ENCODE results near the gene HDHD3.

HDHD3 gene

DNA sequence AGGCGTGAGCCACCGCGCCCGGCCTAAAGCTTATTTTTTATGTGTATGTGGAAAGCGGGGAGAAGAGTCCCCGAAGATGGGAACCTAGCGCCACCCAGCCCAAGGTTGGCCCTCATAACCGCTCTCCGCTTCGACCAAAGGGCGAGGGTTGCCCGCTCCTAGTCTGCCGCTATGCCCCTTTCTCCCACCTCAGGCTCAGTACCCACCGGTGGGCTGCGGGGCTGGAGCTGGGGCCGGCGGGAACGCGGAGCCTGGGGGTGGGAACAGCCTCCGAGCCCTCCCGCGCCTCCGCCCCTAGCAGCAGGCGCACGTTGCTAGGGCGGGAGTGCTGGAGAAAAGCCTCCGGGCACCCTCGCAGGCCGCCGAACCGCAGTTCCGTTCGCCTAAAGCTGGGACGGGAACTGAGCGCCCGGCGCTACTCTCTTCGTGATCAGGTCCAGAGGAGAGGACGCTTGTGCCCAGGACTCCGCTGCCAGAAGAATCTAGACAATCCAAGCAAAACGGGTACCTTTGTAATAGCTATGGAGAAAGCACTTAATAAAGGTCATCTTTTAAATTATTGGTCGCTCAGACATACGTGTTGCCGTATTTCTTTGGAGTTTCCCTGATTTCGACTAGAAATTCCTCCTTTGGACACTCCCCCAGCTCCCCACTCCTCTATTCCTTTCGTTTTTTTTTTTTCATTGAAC, 36.6 kb downstream of the HDHD3 start, which contains the start of gene WDR31:
TSS of gene WDR31 (minus strand) at position 265 of the 689 bp plus-strand sequence. CDS start 8,253 bp downstream, outside the sequence.
- Histone ChIP-seq H4K20me1 (ENCODE audit: insufficient read depth, low read length) (no peaks in the 10 kb centered on the region), H2AFZ (ENCODE audit: low read length) (peak within 1 kb of the TSS; percentile 97), H3K9me2 (replicated peaks; ENCODE audit: insufficient read depth, low read length) (no peaks in the 10 kb centered on the region), H3K36me3 (replicated peaks; ENCODE audit: insufficient read depth, low read length) (no peaks in the 10 kb centered on the region), H3K9me3 (replicated peaks; ENCODE audit: insufficient read depth, low read length) (no peaks in the 10 kb centered on the region), H3K4me2 (ENCODE audit: low read depth, low read length) (peak within 1 kb of the TSS; percentile 100), H3F3A (ENCODE audit: insufficient read depth, low read length) (no peaks in the 10 kb centered on the region), H3K79me2 (ENCODE audit: low read length) (no peaks in the 10 kb centered on the region), H3K27ac (ENCODE audit: low read length) (peak within 1 kb of the TSS; percentile 28; the same call in 1 of the 2 replicates), H3K4me3 (ENCODE audit: low read length) (peak within 1 kb of the TSS; percentile 88), H3K9ac (ENCODE audit: low read length) (peak within 1 kb of the TSS; percentile 66), H3K4me1 (ENCODE audit: low read length) (peaks cover 15% of the 10 kb centered on the region; the same call in 1 of the 2 replicates), H3K27me3 (replicated peaks; ENCODE audit: insufficient read depth, low read length) (no peaks in the 10 kb centered on the region)
- TF ChIP-seq EZH2phosphoT487 (IDR thresholded peaks at IDR 0.05; ENCODE audit: low read length) (no peak), EZH2 (optimal IDR thresholded peaks at IDR 0.05; ENCODE audit: low read depth, low read length) (no peak)
- TF ChIP-seq, protein P1, sequence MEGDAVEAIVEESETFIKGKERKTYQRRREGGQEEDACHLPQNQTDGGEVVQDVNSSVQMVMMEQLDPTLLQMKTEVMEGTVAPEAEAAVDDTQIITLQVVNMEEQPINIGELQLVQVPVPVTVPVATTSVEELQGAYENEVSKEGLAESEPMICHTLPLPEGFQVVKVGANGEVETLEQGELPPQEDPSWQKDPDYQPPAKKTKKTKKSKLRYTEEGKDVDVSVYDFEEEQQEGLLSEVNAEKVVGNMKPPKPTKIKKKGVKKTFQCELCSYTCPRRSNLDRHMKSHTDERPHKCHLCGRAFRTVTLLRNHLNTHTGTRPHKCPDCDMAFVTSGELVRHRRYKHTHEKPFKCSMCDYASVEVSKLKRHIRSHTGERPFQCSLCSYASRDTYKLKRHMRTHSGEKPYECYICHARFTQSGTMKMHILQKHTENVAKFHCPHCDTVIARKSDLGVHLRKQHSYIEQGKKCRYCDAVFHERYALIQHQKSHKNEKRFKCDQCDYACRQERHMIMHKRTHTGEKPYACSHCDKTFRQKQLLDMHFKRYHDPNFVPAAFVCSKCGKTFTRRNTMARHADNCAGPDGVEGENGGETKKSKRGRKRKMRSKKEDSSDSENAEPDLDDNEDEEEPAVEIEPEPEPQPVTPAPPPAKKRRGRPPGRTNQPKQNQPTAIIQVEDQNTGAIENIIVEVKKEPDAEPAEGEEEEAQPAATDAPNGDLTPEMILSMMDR (IDR thresholded peaks at IDR 0.05; ENCODE audit: low read length), result no peak; the same call in 1 of the 2 replicates
- peak; percentile 82 for DNase-seq

DNA sequence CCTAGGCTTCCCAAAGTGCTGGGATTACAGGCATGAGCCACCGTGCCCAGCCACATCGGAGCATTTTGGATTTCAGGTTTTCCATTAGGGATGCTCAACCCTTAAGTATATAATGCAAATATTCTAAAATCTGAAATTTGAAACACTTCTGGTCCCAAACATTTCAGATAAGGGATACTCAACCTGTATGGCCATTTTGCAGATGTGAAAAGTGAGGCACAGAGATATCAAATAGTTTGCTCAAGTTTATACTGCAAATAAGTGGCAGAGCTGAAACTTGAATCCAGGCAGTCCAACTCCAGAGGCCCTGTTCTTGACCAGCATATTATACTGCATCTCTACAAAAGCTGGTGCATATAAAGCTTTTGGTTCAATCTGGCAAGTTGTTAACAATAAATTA, 39.1 kb downstream of the HDHD3 start:
- no peak for DNase-seq
- TF ChIP-seq, protein P1 (IDR thresholded peaks at IDR 0.05; ENCODE audit: low read length), result no peak
- TF ChIP-seq EZH2phosphoT487 (IDR thresholded peaks at IDR 0.05; ENCODE audit: low read length) (no peak), EZH2 (optimal IDR thresholded peaks at IDR 0.05; ENCODE audit: low read depth, low read length) (no peak)
- H3K27me3 ChIP-seq (replicated peaks; ENCODE audit: insufficient read depth, low read length), result no peaks in the 10 kb centered on the region
- no peak overlapping the region for H3K27ac ChIP-seq (ENCODE audit: low read length)
- H3K9me3 ChIP-seq (replicated peaks; ENCODE audit: insufficient read depth, low read length), result no peaks in the 10 kb centered on the region
- H3K4me3 ChIP-seq (ENCODE audit: low read length), result no peak overlapping the region
- peaks cover 6% of the 10 kb centered on the region; the same call in 1 of the 2 replicates for H3K4me1 ChIP-seq (ENCODE audit: low read length)
- H3K36me3 ChIP-seq (replicated peaks; ENCODE audit: insufficient read depth, low read length), result no peaks in the 10 kb centered on the region
- H3K9ac ChIP-seq (ENCODE audit: low read length), result no peak overlapping the region
- H3K9me2 ChIP-seq (replicated peaks; ENCODE audit: insufficient read depth, low read length), result no peaks in the 10 kb centered on the region
- no peaks in the 10 kb centered on the region for H3F3A ChIP-seq (ENCODE audit: insufficient read depth, low read length)
- no peaks in the 10 kb centered on the region for H3K79me2 ChIP-seq (ENCODE audit: low read length)
- H4K20me1 ChIP-seq (ENCODE audit: insufficient read depth, low read length), result no peaks in the 10 kb centered on the region
- H3K4me2 ChIP-seq (ENCODE audit: low read depth, low read length), result no peak overlapping the region
- no peak overlapping the region for H2AFZ ChIP-seq (ENCODE audit: low read length)

DNA sequence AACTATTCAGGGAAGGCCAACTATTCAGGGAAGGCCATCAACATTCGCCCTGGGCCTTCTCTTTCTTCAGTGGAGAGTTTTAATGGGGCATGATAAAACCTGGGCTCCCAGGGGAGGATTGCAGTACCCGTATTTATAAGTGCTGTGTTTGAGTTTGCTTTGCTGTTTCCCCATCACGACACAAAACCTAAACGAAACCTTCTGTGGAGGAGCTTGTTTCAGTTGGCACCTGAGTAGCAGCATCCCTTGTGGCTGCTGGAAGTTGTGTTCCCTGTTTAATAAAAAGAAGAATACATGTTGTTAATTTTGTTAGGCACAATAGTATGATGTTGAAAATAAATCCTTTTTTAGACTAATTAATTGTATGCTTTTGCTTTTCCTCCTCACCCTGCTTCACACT, 45.0 kb downstream of the HDHD3 start:
- H4K20me1 ChIP-seq (ENCODE audit: insufficient read depth, low read length), result no peaks in the 10 kb centered on the region
- H3K79me2 ChIP-seq (ENCODE audit: low read length), result no peaks in the 10 kb centered on the region
- H3K27ac ChIP-seq (ENCODE audit: low read length), result peak overlapping the region; percentile 11; the same call in 1 of the 2 replicates
- no peak for TF ChIP-seq EZH2phosphoT487 (IDR thresholded peaks at IDR 0.05; ENCODE audit: low read length)
- TF ChIP-seq, protein P1 (IDR thresholded peaks at IDR 0.05; ENCODE audit: low read length), result peak; percentile 25
- no peaks in the 10 kb centered on the region for H3K27me3 ChIP-seq (replicated peaks; ENCODE audit: insufficient read depth, low read length)
- peaks cover 19% of the 10 kb centered on the region for H3K4me1 ChIP-seq (ENCODE audit: low read length)
- H3K4me3 ChIP-seq (ENCODE audit: low read length), result no peak overlapping the region
- no peak overlapping the region for H3K9ac ChIP-seq (ENCODE audit: low read length)
- peaks cover 9% of the 10 kb centered on the region for H3F3A ChIP-seq (ENCODE audit: insufficient read depth, low read length)
- DNase-seq, result peak; percentile 64
- H3K36me3 ChIP-seq (replicated peaks; ENCODE audit: insufficient read depth, low read length), result no peaks in the 10 kb centered on the region
- H3K4me2 ChIP-seq (ENCODE audit: low read depth, low read length), result peak overlapping the region; percentile 20; the same call in 1 of the 2 replicates
- no peak overlapping the region for H2AFZ ChIP-seq (ENCODE audit: low read length)
- H3K9me3 ChIP-seq (replicated peaks; ENCODE audit: insufficient read depth, low read length), result no peaks in the 10 kb centered on the region
- no peaks in the 10 kb centered on the region for H3K9me2 ChIP-seq (replicated peaks; ENCODE audit: insufficient read depth, low read length)

Data from MM.1S (cell line).